ENCODE data around the gene TBX18.

TBX18 gene

DNA sequence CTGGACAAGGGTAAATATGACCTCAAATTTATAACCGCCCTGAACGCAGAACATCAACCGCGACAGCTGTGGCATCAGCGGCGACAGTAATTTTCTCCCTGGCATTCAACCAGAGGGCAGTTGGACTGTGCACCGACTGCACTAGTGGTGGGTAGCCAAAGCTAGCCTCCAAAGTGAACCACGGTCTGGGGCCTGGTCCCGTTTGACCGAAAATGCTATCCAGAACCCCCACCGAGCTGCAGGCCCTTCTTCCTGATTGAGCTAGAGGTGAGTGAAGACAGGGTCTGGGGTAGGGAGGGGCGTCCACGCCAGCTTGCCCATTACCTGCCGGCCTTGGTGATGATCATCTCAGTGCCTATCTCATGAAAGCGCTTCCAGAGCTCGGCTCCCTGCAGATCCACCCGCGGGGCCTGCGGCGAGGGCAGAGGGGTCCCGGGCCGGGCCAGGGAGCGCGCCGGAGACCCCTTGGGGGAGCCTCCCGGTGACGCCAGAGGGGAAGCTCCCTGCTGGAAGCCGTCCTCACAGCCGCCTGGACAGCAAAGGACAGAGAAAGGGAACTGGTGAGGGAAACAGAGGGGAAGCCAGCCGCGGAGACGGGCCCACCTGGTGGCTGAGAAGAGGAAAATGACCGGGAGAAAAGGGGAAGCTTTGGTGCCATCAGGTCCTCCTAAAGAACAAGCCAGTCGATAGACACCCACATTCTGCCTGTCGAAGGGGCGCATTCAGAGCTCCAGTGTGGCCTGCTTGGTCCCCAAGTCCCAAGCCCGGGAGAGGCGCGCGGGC, 2.0 kb downstream of the TBX18 start (continued):
- TF ChIP-seq ZNF398 (tag by site-specific recombination; IDR thresholded peaks at IDR 0.05) = no peak
- no peak for TF ChIP-seq ZSCAN5A (tag by site-specific recombination; IDR thresholded peaks at IDR 0.05)
- TF ChIP-seq, protein P1, sequence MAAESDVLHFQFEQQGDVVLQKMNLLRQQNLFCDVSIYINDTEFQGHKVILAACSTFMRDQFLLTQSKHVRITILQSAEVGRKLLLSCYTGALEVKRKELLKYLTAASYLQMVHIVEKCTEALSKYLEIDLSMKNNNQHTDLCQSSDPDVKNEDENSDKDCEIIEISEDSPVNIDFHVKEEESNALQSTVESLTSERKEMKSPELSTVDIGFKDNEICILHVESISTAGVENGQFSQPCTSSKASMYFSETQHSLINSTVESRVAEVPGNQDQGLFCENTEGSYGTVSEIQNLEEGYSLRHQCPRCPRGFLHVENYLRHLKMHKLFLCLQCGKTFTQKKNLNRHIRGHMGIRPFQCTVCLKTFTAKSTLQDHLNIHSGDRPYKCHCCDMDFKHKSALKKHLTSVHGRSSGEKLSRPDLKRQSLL (tag by site-specific recombination; IDR thresholded peaks at IDR 0.05) = no peak
- no peak for TF ChIP-seq ZSCAN16 (tag by site-specific recombination; IDR thresholded peaks at IDR 0.05)
- TF ChIP-seq ZNF76 (tag by site-specific recombination; IDR thresholded peaks at IDR 0.05; ENCODE audit: borderline replicate concordance, low read depth) = no peak
- TF ChIP-seq SCRT2 (tag by site-specific recombination; IDR thresholded peaks at IDR 0.05) = no peak
- TF ChIP-seq ZBTB17 (tag by site-specific recombination; IDR thresholded peaks at IDR 0.05) = peak; percentile 36; the same call in 1 of the 2 replicates
- TF ChIP-seq GLIS2 (tag by site-specific recombination; IDR thresholded peaks at IDR 0.05) = peak; percentile 98
- peak; percentile 100 for TF ChIP-seq ZNF335 (tag by site-specific recombination; conservative IDR thresholded peaks at IDR 0.05)
- TF ChIP-seq, protein P2, sequence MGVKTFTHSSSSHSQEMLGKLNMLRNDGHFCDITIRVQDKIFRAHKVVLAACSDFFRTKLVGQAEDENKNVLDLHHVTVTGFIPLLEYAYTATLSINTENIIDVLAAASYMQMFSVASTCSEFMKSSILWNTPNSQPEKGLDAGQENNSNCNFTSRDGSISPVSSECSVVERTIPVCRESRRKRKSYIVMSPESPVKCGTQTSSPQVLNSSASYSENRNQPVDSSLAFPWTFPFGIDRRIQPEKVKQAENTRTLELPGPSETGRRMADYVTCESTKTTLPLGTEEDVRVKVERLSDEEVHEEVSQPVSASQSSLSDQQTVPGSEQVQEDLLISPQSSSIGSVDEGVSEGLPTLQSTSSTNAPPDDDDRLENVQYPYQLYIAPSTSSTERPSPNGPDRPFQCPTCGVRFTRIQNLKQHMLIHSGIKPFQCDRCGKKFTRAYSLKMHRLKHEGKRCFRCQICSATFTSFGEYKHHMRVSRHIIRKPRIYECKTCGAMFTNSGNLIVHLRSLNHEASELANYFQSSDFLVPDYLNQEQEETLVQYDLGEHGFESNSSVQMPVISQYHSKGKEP (tag by site-specific recombination; IDR thresholded peaks at IDR 0.05) = no peak
- no peak for TF ChIP-seq ZNF248 (tag by site-specific recombination; IDR thresholded peaks at IDR 0.05)
- no peak for TF ChIP-seq ZNF169 (tag by site-specific recombination; IDR thresholded peaks at IDR 0.05)
- no peak for TF ChIP-seq MZF1 (tag by site-specific recombination; IDR thresholded peaks at IDR 0.05; ENCODE audit: borderline replicate concordance)
- TF ChIP-seq, protein P3, sequence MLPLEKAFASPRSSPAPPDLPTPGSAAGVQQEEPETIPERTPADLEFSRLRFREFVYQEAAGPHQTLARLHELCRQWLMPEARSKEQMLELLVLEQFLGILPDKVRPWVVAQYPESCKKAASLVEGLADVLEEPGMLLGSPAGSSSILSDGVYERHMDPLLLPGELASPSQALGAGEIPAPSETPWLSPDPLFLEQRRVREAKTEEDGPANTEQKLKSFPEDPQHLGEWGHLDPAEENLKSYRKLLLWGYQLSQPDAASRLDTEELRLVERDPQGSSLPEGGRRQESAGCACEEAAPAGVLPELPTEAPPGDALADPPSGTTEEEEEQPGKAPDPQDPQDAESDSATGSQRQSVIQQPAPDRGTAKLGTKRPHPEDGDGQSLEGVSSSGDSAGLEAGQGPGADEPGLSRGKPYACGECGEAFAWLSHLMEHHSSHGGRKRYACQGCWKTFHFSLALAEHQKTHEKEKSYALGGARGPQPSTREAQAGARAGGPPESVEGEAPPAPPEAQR (tag by site-specific recombination; IDR thresholded peaks at IDR 0.05) = no peak
- TF ChIP-seq KLF1 (tag by site-specific recombination; IDR thresholded peaks at IDR 0.05) = no peak
- peak; percentile 22; the same call in 1 of the 2 replicates for TF ChIP-seq ZXDB (tag by site-specific recombination; IDR thresholded peaks at IDR 0.05)
- TF ChIP-seq GLI2 (tag by site-specific recombination; IDR thresholded peaks at IDR 0.05; ENCODE audit: borderline replicate concordance, low read depth) = no peak

GRCh38 chr6:84758486-84758885, 5.9 kb downstream of the TBX18 start:
- Histone ChIP-seq H3K4me1 (ENCODE audit: control insufficient read depth, insufficient read depth, low read length) (0 out of 2 replicates have a peak, but pooled peaks cover 4% of the 10 kb centered on the region), H3K36me3 (ENCODE audit: control insufficient read depth in 2 of 2, insufficient read depth in 1 of 2, low read length in 2 of 2) (peaks cover 26 to 48% of the 10 kb centered on the region in 2 experiments), H3K4me3 (ENCODE audit: low read depth, low read length) (no peak overlapping the region), H3K27ac (ENCODE audit: extremely low read depth, low read depth, low read length) (no peak overlapping the region), H3K9me3 (ENCODE audit: control insufficient read depth, insufficient read depth, low read depth, low read length) (no peaks in the 10 kb centered on the region)
- ChIA-PET POLR2A (no interaction called here), CTCF (interaction anchor here (0.6 to 1.4 kb wide), 3 partner anchors 11 to 331 kb away, joined by 3 to 4 read pairs (median 3); no protein-coding TSS in a partner anchor)
- TF ChIP-seq KLF9 (tag by site-specific recombination; IDR thresholded peaks at IDR 0.05; ENCODE audit: low read depth) (no peak), ZXDB (tag by site-specific recombination; IDR thresholded peaks at IDR 0.05) (no peak), GLI4 (tag by site-specific recombination; IDR thresholded peaks at IDR 0.05) (no peak)
- TF ChIP-seq, protein P4, sequence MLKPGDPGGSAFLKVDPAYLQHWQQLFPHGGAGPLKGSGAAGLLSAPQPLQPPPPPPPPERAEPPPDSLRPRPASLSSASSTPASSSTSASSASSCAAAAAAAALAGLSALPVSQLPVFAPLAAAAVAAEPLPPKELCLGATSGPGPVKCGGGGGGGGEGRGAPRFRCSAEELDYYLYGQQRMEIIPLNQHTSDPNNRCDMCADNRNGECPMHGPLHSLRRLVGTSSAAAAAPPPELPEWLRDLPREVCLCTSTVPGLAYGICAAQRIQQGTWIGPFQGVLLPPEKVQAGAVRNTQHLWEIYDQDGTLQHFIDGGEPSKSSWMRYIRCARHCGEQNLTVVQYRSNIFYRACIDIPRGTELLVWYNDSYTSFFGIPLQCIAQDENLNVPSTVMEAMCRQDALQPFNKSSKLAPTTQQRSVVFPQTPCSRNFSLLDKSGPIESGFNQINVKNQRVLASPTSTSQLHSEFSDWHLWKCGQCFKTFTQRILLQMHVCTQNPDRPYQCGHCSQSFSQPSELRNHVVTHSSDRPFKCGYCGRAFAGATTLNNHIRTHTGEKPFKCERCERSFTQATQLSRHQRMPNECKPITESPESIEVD (tag by site-specific recombination; IDR thresholded peaks at IDR 0.05) = peak; percentile 20; the same call in 1 of the 2 replicates
